Putamen (tissue), 1 donor: ENCODE data around the gene KCNT1.

Source experiments
- DNase-seq: peaks from one replicate; pipeline ENCODE4 v3.0.0-alpha.2; 2016; ENCODE audit warnings: low spot score

The KCNT1 gene

DNA sequence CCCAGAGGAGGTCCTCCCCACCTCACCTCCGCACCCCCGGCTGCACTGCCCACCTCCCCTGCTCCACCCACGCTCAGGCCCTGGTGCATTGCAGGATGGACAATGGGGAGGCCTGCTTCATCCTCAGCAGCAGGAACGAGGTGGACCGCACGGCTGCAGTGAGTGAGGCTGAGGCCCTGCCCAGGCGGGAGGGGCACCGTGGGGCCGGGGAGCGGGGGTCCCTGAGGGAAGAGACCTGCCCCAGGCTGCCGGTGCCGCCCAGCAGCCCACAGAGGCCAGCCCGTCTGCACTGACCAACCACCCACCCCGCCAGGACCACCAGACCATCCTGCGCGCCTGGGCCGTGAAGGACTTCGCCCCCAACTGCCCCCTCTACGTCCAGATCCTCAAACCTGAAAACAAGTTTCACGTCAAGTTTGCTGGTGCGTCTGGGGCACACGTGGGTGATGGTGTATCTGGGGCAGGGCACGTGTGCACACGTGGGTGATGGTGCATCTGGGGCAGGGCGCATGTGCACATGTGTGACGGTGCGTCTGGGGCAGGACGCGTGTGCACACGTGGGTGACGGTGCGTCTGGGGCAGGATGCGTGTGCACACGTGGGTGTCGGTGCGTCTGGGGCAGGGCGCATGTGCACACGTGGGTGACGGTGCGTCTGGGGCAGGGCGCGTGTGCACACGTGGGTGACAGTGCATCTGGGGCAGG lies 66.7 kb downstream of the KCNT1 start:
- no peak for DNase-seq

DNA sequence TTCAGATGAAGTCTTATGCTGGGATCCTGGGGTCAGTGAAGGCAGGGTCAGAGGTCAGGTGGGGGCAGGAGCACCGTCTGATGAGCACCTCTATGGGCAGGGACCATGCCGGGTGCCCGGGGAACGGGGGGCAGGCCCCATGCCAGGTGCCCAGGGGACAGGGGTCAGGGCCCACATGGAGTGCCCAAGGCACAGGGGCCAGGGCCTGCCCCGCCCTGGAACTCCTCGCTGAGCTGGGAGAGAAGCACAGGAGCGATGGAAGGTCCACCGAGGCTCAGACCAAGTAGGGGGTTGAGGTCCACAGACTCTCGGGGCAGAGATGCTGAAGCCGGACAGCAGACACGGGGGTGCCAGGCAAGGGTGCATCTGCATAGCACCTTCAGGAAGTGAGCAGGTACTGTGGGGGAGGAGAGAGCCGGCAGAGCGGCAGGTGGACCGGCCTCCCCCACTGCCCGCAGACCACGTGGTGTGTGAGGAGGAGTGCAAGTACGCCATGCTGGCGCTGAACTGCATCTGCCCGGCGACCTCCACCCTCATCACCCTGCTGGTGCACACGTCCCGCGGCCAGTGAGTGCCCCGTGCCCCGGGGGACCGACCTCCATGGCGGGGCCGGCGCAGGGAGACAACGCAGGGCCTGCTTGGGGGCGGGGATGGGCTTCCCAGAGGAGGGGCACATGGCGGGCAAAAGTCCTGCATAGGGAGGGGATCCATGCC lies 67.7 kb downstream of the KCNT1 start:
- no peak for DNase-seq

GRCh38 chr9:135770203-135770535 lies 68.2 kb downstream of the KCNT1 start:
- no peak for DNase-seq

DNA sequence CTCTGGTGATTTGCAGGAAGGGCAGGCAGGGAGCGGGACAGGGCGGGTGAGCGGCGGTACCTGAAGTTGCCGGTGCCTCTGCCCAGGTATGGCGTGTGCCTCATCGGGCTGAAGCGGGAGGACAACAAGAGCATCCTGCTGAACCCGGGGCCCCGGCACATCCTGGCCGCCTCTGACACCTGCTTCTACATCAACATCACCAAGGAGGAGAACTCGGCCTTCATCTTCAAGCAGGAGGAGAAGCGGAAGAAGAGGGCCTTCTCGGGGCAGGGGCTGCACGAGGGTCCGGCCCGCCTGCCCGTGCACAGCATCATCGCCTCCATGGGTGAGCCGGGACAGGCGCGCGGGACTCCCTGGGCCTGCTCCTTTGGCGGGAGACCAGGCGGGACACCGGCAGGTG lies 68.8 kb downstream of the KCNT1 start:
- DNase-seq: no peak

DNA sequence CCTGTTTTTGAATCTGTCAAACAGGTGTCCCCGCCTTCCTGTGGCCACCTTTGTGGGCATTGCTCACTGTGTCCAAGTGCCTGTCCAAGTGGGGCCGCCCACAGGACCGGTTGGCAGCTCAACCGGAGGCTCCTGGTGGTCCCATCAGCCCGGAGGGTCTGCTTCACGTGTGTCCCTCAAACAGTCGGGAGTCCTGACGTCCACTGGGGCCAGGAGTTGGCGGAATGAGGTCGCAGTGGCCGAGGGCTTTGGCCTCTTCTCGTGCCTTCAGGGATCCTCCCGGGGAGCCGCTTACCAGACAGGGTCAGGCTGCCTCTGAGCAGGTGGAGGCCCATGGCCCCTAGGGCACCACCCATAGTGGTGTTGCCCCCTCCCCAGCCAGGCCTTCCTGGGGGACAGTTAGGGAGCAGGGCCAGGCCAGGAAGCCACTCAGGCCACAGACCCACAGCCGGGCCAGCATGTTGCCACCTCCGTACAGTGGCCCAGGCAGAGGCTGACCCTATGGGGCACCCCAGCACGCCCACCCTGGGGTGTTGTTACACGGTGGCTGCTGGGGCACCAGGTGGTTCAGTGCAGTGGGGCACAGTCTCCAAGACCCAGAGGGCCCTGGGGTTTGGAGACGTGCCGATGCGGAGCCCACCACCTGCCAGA lies 69.5 kb downstream of the KCNT1 start:
- no peak for DNase-seq

DNA sequence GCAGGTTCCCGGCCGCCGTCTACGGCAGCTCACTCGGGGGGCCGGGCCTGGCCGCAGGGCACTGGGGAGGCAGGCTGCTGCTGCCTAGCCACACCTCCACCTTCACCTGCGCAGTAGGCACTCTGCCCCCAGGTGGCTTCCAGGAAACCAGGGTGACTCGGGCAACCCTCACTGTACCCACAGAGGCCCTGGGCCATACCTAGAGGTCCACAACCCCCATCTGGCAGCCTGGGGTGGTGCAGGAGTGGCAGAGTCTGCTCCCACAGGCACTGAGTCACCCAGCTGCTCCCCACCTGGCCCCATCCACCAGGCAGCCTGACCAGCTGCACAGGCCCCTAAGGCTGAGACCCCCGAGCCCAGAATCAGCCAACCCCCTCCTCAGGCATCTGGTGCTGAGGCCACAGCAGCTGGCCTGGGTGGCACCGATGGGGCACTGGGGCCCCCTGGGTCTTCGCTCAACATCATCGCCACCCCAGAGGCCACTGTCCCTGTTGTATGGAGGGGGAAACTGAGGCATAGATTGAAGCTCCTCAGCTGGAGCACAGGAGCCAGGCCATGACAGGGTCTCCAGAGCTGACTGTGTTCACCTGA lies 70.2 kb downstream of the KCNT1 start:
- no peak for DNase-seq

- no peak for DNase-seq
Measured at GRCh38 chr9:135772702-135773493, 70.9 kb downstream of the KCNT1 start.

DNA sequence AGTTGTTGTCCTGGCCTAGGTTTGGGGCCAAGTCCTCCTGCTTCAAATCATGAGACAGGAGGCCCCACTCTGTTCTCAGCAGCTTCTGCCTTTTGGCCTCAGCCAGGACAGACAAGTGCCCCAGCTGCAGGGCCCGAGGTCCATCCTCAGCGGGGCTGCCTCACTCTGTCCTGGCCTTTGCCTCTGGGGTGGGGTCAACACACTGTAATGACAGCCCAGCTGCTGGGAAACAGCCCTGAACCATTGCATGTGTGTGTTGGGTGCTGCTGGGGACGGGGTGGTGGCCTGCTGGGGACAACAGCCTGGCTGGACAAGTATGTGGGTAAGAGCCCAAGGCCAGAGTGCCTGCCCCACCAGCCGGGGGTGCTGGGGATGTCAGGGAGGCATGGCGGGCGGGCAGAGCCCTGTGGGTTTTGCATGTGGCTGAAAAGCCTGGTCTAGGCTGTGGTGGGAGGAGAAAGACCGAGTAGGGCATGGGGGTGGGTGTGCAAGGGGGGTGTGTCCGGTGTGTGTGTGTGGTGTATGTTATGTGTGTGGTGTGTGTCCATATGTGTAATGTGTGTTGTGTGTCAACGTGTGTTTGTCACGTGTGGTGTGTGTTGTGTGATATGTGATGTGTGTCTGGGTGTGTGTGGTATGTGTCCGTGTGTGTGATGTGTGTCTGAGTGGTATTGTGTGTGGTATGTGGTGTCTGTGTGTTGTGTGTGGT lies 71.7 kb downstream of the KCNT1 start:
- no peak for DNase-seq

GRCh38 chr9:135774239-135774747 lies 72.3 kb downstream of the KCNT1 start:
- no peak for DNase-seq

DNA sequence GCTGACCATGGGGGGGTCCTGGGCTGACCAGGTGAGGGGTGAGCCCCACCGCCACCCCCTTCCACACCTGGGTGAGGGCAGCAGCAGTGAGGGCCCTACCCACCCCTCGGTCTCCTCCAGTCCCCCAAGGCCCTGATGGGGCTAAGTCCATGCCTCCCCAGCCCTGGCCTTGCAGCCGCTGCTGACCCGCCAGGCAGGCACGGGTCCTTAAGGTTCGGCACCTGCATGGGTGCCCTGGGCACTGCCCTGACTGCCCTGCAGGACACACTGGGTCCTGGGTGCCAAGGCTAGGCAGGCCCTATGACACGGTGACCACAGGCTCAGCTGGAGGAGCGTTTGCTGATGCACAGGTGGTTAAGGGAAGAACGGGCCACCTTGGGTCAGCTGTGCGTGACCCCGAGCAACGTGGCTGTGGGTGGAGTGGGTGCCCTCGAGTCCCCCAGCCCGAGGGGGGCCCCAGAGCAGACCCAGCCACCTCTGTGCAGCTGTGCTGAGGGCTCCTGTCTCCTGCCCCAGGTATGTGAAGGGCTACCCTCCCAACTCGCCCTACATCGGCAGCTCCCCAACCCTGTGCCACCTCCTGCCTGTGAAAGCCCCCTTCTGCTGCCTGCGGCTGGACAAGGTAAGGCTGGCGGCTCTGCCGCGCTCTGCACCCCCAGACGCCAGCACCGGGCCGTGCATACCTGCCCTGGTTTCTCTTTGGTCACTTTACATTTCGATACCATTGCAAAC lies 73.0 kb downstream of the KCNT1 start:
- DNase-seq: no peak

DNA sequence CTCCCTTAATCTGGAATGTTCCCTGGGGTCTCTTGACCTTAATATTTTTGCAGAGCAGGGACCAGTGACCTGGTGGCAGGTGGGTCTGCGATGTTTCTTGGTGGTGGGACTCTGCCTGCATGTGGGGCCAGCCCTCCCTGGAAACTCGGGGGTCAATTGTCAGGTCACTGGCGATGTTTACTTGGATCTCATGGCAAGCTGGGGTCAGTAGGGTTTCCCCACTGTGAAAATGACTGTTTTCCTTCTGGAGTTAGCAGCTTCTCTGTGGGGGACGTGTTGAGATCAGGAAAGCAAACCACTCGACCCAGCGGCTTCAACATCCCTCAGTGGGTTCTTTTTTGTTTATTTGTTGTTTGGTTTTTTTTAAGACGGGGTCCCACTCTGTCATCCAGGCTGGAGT lies 73.9 kb downstream of the KCNT1 start:
- DNase-seq: no peak

GRCh38 chr9:135776893-135777622 lies 75.1 kb downstream of the KCNT1 start:
- DNase-seq: no peak

DNA sequence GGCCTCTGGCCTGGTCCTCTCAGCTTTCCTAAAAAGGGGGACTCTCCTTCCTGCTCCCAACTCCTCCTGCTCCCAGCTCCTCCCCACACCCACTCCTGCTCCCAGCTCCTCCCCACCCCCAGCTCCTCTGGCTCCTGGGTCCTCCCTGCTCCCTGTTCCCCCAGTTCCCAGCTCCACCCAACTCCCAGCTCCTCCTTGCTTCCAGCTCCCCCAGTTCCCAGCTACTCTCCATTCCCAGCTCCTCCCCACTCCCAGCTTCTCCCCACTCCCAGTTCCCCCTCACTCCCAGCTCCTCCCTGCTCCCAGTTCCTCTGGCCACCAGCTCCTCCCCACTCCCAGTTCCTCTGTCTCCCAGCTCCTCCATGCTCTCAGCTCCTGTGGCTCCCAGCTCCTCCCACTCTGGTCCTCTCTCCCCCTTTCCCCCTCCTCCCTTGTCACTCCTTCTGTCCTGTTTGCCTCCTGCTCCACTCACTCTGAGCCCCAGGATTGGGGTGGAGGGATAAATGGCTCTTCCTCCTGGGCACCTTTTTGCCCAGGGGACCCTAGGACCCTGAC lies 75.7 kb downstream of the KCNT1 start:
- DNase-seq: no peak

DNA sequence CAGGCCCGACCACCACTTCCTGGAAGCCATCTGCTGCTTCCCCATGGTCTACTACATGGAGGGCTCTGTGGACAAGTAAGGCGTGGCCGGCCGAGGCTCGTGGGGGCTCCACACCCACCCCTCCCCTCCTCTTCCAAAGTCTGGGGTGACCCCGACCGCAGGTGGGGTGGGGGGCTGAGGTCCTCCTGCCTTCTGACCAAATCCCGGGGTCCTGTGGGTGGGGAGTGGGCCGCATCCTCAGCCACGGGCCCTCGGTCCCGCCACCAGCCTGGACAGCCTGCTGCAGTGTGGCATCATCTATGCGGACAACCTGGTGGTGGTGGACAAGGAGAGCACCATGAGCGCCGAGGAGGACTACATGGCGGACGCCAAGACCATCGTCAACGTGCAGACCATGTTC lies 76.4 kb downstream of the KCNT1 start:
- DNase-seq: no peak

GRCh38 chr9:135779571-135779970 lies 77.6 kb downstream of the KCNT1 start:
- DNase-seq: no peak

DNA sequence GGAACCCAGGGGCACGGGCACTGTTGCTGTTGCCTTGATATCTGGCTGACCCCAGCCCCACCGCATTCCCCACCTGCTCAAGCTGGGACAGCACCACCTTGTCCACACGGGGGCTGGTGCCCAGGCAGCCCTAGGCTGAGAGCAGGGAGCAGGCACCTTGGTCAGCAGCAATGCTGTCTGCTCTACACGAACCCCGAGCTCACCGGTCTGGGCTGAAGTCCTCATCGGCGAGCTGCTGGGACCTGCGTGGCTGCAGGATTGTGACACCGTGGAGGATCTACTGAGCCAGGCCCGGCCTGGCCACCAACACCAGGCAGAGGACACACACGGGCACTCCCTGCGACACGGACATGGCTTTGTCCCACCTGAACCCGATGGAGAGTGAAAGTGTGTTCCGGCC lies 78.1 kb downstream of the KCNT1 start:
- DNase-seq: no peak

- no peak for DNase-seq
Measured at GRCh38 chr9:135780626-135781025, 78.6 kb downstream of the KCNT1 start.

- DNase-seq: no peak
Measured at GRCh38 chr9:135782946-135783345, 81.0 kb downstream of the KCNT1 start.

- no peak for DNase-seq
Measured at GRCh38 chr9:135783540-135784245, 81.7 kb downstream of the KCNT1 start.
